GM19328 (cell line): Measurements from ENCODE around the gene RSPH3.
A peak's percentile ranks its signal among the peaks of the same experiment; 100 is the strongest.
"Not testable (repeated sequence)": the region's sequence is repeated elsewhere in the genome, so short reads cannot be mapped to it uniquely, and the experiment has no call there.

Source experiments
- ATAC-seq: cut with Tn5 transposase; IDR thresholded peaks from one replicate; pipeline ENCODE4 v1.9.1; 2021; ENCODE audit warnings: mild to moderate bottlenecking, moderate library complexity; ENCODE audit not compliant: unreplicated experiment

Gene RSPH3

GRCh38 chr6:159025224-159025623 is 25.2 kb upstream of the RSPH3 start:
- ATAC-seq = not testable (repeated sequence)

- no peak for ATAC-seq
These were observed 23.9 kb upstream of the RSPH3 start for GRCh38 chr6:159023893-159024292.

GRCh38 chr6:159020011-159020410 is 20.0 kb upstream of the RSPH3 start:
- ATAC-seq = no peak

GRCh38 chr6:159017757-159018559 is 18.0 kb upstream of the RSPH3 start:
- no peak for ATAC-seq

GRCh38 chr6:159014406-159014805 is 14.4 kb upstream of the RSPH3 start:
- no peak for ATAC-seq

GRCh38 chr6:159013229-159013628 is 13.2 kb upstream of the RSPH3 start:
- ATAC-seq = no peak

- no peak for ATAC-seq
These were observed 12.2 kb upstream of the RSPH3 start for GRCh38 chr6:159012201-159012600.

- not testable (repeated sequence) for ATAC-seq
These were observed 10.1 kb upstream of the RSPH3 start for GRCh38 chr6:159010037-159010612.

- ATAC-seq = no peak
These were observed 8.8 kb upstream of the RSPH3 start for GRCh38 chr6:159008656-159009288.

- ATAC-seq = no peak
These were observed 7.5 kb upstream of the RSPH3 start for GRCh38 chr6:159007510-159007909.

GRCh38 chr6:159005436-159005835 is 5.4 kb upstream of the RSPH3 start:
- ATAC-seq = no peak

- ATAC-seq = no peak
These were observed 4.6 kb upstream of the RSPH3 start for GRCh38 chr6:159004592-159004991.

- no peak for ATAC-seq
These were observed 2.6 kb upstream of the RSPH3 start for GRCh38 chr6:159002432-159003155.

- peak; percentile 16 for ATAC-seq
These were observed 792 bp downstream of the RSPH3 start for GRCh38 chr6:158999154-158999665.

- no peak for ATAC-seq
These were observed 3.1 kb downstream of the RSPH3 start for GRCh38 chr6:158996856-158997255.

- no peak for ATAC-seq
These were observed 6.4 kb downstream of the RSPH3 start for GRCh38 chr6:158993639-158994038.

GRCh38 chr6:158991017-158991723 is 8.8 kb downstream of the RSPH3 start:
- ATAC-seq = no peak

- not testable (repeated sequence) for ATAC-seq
These were observed 10.3 kb downstream of the RSPH3 start for GRCh38 chr6:158989711-158990110.

- no peak for ATAC-seq
These were observed 11.5 kb downstream of the RSPH3 start for GRCh38 chr6:158988477-158988876.

- ATAC-seq = no peak
These were observed 12.3 kb downstream of the RSPH3 start for GRCh38 chr6:158987657-158988056.

- no peak for ATAC-seq
These were observed 21.2 kb downstream of the RSPH3 start for GRCh38 chr6:158978757-158979156.
